GM19043 (cell line): Measurements from ENCODE around the gene RASA2.
"Not testable (repeated sequence)": the region's sequence is repeated elsewhere in the genome, so short reads cannot be mapped to it uniquely, and the experiment has no call there.

Experiments used
- ATAC-seq: cut with Tn5 transposase; IDR thresholded peaks from one replicate; pipeline ENCODE4 v1.9.1; 2021; ENCODE audit warnings: low read depth; ENCODE audit not compliant: unreplicated experiment

RASA2 gene

GRCh38 chr3:141455603-141456300 lies 31.1 kb upstream of the RASA2 start:
- ATAC-seq, result no peak

GRCh38 chr3:141456301-141456625 lies 30.6 kb upstream of the RASA2 start:
- no peak for ATAC-seq

DNA sequence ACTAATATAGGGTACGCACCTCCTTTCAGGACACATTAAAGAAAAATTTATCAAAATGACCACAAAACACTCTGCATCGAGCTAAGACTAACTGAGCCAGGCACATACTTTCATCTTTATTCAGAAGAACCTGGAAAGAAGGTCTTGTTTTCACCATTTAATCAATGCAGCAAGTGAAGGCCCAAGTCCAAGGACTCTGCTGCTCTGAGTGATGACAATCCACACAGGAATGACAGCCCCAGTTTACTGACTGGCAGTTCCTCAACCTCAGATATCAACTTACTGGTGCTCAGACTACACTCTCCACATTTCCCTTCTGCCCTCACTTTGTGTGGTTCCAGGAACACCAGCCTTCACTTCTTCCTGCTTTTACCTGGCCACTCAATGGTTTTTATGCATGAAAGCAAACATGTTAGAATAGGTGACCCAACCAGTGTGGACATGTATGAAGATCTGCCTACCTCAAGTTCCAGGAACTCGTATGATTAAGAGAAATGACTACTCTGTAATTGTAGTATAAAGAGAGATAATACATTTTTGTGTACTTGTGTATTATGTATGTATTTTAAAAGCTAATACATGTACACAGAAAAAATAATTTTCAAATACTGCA lies 29.1 kb upstream of the RASA2 start:
- no peak for ATAC-seq

DNA sequence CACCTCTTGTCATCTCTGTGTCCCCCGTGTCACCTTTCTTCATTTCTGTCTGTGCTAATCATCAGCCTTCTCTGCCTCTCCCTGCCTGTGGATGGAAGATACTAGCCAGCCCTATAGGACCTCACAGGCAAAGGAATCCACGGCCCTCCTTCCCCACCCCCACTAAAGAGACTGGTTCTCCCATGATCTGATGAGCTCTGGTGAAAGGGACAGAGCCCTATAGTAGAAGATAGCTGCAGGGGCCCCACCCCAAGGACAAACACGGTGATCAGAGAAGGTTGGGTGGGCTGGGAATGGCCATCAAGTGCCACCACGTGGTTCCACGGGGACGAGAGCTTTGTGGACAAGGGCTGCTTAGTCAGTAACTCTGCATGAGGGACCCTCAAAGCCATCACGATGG lies 27.8 kb upstream of the RASA2 start:
- ATAC-seq, result no peak

DNA sequence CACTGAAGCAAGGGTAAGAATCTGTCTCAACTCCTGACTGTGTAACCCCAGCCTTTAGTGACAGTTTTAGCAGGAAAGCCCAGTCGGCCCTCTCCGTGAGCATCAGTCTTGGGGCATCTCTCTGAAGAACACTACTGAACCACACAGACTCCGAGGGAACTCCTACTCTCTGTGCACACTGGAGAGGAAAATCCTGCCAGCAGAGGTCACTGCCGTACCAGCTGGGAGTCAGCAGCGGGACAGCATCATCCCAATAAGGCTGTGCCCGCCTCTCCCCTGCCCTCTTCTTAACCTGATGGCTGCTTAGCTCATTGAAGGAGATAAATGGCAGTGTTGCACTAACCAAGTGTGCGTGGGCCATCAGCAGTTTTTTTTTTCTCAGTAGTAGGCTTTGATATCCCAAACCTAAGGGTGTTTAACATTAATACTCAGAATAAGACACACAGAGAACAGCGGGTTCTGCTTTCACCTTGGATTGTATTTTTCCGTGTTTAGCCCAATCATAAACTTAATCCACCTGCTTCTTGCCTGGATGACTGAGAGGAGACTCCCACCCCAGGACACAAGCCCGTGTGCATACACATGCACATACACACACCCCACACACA lies 26.6 kb upstream of the RASA2 start:
- ATAC-seq, result peak; percentile 86

GRCh38 chr3:141462176-141462859 lies 24.5 kb upstream of the RASA2 start:
- no peak for ATAC-seq

DNA sequence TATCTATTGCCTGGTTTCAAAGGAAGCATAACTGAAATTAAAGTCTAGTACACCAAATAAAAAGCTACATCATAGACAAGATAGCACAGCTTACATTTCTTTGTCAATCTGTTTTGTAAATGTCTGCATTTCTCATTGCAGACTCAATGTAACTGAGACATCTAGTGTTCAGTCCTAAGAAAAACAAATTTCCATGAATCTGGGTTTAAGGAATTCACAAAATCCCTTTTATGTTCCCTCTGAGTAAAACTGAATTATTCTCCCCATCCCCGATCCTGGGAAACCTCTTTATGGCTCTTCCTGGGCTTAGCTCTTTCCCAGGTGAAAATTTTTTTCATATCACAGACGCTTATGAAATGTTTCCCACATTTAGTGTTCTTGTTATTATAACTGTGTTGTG lies 21.6 kb upstream of the RASA2 start:
- ATAC-seq, result no peak

DNA sequence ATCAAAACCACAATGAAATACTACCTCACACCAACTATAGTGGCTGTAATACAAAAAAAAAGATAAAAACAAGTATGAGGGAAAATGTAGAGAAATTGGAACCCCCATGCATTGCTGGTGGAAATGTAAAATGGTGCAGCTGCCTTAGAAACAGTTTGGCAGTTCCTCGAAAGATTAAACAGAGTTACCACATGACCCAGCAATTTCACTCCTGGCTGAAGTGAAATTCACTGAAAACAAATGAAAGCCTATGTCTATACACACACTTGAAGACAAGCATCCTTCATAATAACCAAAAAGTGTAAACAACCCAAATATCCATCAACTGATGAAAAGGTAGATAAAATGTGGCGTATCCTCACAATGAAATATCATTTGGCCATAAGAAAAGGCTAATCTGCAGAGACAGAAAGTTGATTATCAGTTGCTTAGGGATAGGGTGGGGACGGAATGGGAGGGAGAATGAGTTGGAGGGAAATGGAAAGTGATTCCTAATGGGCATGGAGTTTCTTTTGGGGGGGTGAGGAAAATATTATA lies 20.1 kb upstream of the RASA2 start:
- no peak for ATAC-seq

GRCh38 chr3:141469720-141470119 lies 17.1 kb upstream of the RASA2 start:
- no peak for ATAC-seq

DNA sequence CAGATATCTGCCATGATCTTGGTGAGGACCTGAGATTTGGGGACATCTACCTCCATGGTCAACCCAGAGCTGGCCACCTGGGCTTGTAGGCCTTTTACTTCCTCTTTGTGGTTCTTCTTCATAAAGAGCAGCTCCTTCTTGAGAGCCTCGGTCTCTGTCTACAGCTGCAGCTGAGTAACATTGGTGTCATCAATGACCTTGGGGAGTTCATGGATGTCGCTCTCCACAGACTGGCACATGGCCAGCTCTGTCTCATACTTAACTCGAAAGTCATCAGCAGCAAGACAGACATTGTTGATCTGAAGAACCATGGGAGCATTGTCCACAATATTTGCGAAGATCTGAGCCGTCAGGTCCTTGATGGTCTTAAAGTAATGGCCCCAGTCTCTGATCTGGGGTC lies 15.7 kb upstream of the RASA2 start:
- ATAC-seq, result no peak

- no peak for ATAC-seq
These were observed 10.8 kb upstream of the RASA2 start for GRCh38 chr3:141476033-141476432.

GRCh38 chr3:141477224-141477623 lies 9.6 kb upstream of the RASA2 start:
- no peak for ATAC-seq

DNA sequence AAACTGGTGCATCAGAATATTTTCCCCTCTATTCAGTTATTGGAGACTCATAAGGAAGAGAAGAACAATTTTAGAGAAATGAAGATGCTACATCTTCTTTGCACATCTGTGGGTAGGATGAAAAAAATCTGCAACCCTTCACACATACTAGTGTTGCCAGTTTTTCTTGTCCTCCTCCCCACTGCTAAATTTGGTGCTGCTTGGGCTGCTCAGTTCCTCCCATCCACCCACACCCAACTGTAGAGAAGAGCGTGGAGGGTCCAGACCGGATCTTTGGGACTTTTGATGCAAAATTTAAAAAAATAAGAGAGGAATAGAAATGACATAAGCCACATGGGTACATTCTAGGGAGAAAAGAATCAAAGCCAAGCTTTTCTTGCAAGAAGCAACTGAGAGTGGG lies 8.7 kb upstream of the RASA2 start:
- no peak for ATAC-seq

DNA sequence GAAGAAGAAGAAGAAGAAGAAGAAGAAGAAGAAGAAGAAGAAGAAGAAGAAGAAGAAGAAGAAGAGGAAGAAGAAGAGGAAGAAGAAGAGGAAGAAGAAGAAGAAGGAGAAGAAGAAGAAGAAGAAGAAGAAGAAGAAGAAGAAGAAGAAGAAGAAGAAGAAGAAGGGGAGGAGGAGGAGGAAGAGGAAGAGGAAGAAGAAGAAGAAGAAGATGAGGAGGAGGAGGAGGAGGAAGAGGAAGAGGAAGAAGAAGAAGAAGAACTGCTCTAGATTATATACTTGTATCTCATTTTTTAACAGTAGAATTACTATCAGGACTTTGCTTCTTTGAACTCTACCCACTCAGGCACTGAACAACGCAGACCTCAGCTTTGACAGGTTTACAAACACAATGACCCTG lies 8.0 kb upstream of the RASA2 start:
- ATAC-seq, result not testable (repeated sequence)

- ATAC-seq, result no peak
These were observed 4.4 kb upstream of the RASA2 start for GRCh38 chr3:141482245-141482922.

DNA sequence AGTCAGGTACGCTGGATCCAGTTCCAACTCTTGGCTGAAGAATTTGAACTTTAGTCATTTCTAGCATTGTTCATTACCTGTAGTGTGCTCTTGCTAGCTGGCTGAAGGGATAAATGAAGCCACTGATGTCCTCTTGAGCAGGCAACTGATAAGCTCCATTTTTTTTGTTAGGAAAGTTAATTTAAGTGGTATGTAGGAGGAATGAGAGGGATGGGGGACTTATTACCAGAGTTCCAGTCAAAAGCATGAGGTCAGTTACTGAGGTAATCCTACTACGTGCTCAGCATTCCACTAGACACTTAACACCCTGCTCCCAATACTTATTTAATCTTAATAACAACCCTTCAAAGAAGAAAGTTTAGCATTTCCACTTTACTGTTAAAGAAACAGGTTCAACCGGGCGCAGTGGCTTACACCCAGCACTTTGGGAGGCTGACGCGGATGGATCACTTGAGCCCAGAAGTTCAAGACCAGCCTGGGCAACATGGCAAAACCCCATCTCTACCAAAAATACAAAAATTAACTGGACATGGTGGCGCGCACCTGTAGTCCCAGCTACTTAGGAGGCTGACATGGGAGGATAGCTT lies 2.0 kb upstream of the RASA2 start:
- no peak for ATAC-seq

DNA sequence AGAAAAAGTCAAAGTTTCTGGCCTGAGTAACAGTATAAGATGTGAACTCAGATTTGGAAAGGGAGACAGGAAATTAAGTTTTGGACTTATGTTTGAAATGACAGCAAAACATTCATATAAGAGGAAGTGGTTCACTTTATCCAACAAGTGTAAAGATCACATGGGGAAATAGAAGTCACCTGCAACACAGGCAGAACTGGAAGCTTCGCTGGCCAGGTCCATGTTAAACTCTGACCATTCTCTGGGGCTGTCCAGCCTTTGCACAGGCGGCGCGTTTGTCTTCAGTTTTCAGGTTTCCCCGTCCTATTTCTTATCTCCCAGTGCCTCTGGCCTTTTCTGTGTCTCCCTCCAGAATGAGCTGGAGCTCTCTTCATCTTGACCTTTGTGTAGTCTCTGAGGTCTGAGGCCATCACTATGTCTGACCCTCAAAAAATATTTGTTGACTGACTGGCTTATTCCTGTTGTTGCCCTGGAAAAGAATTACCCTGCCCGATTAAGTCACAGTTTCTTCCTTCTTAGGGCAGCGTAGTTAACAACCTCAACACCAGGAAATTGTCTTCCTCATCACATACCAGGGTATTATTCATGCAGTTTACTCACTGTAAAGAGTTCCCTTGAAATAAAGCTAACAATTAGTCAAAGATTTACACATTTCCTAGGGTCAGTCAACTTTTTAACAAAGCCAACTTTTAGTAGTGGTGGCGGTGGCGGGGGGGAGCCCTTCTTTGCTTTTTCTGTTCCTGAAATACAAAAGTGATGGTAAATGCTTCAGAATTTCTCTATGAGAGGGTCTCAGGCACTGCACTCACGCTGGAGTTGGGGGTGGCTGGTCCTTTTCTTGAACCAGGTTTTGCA lies 959 bp upstream of the RASA2 start:
- no peak for ATAC-seq

GRCh38 chr3:141486496-141486745 lies 406 bp upstream of the RASA2 start:
- no peak for ATAC-seq

DNA sequence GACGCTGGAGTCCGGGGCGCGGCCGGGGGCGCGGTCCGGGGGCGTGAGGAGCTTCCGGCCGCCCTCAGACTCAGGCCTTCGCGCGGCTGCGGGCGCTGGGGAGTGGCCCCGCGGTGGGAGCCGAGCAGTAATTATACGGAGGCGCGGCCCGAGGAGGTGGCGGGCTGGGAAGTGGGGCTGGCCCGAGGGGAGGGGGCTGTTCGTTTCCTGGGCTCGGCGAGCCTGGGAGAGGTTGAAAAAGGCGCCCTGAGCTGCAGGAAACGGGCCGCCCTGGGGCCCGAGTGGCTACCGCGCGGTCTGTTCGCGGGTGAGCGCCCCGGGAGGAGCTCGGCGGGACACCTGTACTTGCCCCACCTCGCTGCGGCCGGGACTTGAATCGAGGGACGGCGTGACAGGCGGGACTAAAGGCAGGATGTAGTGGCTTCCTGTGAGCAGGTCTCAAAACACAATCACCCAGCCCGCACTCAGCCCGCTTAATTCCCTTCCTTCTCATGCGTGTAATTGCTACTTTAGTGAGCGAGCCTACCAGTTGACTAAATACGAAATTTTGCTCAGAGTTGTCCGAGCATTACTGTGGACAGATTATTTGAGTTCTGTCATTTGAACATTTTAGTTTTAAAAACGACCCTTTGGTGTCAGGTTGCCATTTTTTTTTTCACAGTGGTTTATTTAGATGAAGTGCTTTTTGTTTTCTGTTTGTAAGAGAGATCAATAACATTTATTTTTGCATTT lies 860 bp downstream of the RASA2 start:
- ATAC-seq, result peak; percentile 79
